ENCODE results near the gene ZNF791. TPM values are rescaled to one million over a fixed set of nuclear protein-coding genes. Genes with fewer than 3 reads are reported as not detected.

ZNF791 gene
- total and polyA plus RNA-seq, 2 of the 13 experiments (the other 11 are each of a cell fraction or from before 2014, with no cell fraction given): 12.8 to 17.4 TPM

DNA sequence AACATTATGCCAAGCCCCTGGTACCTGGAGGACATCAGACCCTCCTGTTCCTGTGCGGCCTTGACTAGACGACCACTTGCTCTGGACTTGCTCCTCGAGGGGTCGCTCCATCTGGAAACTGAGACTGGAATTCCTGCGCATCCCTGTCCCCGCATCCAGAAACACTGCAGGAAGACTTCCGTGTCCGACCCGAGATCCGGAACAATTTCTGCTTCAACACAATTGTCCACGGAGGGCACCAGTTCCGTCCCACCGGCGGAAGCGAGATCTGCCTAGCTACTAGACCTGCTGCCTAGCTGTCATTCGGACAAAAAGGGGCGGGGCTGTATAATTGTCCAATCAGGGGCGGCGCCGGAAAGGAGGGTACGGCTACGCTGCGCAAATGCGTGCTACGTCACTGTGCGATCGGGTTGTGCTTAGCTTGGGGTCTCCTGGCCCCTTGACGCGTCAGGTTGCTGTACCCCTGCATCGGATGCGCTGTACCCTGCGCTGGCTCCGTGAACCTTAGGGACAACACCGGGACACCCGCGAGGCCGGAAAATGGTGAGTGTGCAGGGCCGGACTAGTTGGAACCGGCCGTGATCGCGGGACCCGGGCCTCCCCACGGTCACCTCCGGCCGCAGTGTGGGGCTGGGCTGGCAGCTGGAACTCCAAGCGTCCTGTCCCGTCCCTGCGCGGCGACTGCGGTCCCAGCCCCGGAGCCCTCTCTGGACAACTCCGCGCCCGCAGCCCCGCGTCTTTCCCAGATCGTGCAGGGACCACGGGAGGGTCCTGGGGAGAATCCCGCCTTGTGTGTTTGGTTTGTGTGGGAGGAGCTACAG lies at the start of gene ZNF791, which contains the start of gene ZNF490 (continued):
- TF ChIP-seq, protein P1, sequence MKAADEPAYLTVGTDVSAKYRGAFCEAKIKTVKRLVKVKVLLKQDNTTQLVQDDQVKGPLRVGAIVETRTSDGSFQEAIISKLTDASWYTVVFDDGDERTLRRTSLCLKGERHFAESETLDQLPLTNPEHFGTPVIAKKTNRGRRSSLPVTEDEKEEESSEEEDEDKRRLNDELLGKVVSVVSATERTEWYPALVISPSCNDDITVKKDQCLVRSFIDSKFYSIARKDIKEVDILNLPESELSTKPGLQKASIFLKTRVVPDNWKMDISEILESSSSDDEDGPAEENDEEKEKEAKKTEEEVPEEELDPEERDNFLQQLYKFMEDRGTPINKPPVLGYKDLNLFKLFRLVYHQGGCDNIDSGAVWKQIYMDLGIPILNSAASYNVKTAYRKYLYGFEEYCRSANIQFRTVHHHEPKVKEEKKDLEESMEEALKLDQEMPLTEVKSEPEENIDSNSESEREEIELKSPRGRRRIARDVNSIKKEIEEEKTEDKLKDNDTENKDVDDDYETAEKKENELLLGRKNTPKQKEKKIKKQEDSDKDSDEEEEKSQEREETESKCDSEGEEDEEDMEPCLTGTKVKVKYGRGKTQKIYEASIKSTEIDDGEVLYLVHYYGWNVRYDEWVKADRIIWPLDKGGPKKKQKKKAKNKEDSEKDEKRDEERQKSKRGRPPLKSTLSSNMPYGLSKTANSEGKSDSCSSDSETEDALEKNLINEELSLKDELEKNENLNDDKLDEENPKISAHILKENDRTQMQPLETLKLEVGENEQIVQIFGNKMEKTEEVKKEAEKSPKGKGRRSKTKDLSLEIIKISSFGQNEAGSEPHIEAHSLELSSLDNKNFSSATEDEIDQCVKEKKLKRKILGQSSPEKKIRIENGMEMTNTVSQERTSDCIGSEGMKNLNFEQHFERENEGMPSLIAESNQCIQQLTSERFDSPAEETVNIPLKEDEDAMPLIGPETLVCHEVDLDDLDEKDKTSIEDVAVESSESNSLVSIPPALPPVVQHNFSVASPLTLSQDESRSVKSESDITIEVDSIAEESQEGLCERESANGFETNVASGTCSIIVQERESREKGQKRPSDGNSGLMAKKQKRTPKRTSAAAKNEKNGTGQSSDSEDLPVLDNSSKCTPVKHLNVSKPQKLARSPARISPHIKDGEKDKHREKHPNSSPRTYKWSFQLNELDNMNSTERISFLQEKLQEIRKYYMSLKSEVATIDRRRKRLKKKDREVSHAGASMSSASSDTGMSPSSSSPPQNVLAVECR (CRISPR knock-in tag; IDR thresholded peaks at IDR 0.05; ENCODE audit: borderline replicate concordance): peak; percentile 92
- TF ChIP-seq TBX3 (IDR thresholded peaks at IDR 0.05; ENCODE audit: borderline replicate concordance) (no peak), RXRA (CRISPR knock-in tag; IDR thresholded peaks at IDR 0.05) (peak; percentile 42), KMT2A (CRISPR knock-in tag; IDR thresholded peaks at IDR 0.05) (peak; percentile 97), STAT5B (CRISPR knock-in tag; IDR thresholded peaks at IDR 0.05) (no peak), NR2C2 (CRISPR knock-in tag; IDR thresholded peaks at IDR 0.05; ENCODE audit: borderline replicate concordance) (peak; percentile 87), ZNF776 (CRISPR knock-in tag; IDR thresholded peaks at IDR 0.05) (no peak; the same call in 1 of the 2 replicates), PBX2 (CRISPR knock-in tag; IDR thresholded peaks at IDR 0.05) (peak; percentile 69), SAP130 (CRISPR knock-in tag; IDR thresholded peaks at IDR 0.05; ENCODE audit: low read depth) (peak; percentile 99), IRF2 (CRISPR knock-in tag; IDR thresholded peaks at IDR 0.05) (peak; percentile 83; the same call in 1 of the 2 replicates), SOX13 (IDR thresholded peaks at IDR 0.05) (no peak), SOX13 (CRISPR knock-in tag; conservative IDR thresholded peaks at IDR 0.05 in 1 of 2, IDR thresholded peaks at IDR 0.05 in 1 of 2) (peak in 1 of 2 experiments; percentile 40; a peak in 1 of 4 replicates), HOXA5 (CRISPR knock-in tag; IDR thresholded peaks at IDR 0.05) (no peak; the same call in 1 of the 2 replicates), JUND (CRISPR knock-in tag; IDR thresholded peaks at IDR 0.05) (no peak), ZNF230 (CRISPR knock-in tag; IDR thresholded peaks at IDR 0.05) (peak; percentile 71), ZNF839 (CRISPR knock-in tag; IDR thresholded peaks at IDR 0.05; ENCODE audit: borderline replicate concordance) (no peak; the same call in 1 of the 2 replicates), HNRNPH1 (optimal IDR thresholded peaks at IDR 0.05; ENCODE audit: low read depth, low read length) (no peak), DDIT3 (CRISPR knock-in tag; IDR thresholded peaks at IDR 0.05) (no peak), ZZZ3 (CRISPR knock-in tag; IDR thresholded peaks at IDR 0.05; ENCODE audit: borderline replicate concordance) (peak; percentile 19; the same call in 1 of the 2 replicates), ZMYM3 (CRISPR knock-in tag; IDR thresholded peaks at IDR 0.05) (0 out of 2 replicates have a peak, but pooled peaks have one; percentile 23)
- TF ChIP-seq, protein P2, sequence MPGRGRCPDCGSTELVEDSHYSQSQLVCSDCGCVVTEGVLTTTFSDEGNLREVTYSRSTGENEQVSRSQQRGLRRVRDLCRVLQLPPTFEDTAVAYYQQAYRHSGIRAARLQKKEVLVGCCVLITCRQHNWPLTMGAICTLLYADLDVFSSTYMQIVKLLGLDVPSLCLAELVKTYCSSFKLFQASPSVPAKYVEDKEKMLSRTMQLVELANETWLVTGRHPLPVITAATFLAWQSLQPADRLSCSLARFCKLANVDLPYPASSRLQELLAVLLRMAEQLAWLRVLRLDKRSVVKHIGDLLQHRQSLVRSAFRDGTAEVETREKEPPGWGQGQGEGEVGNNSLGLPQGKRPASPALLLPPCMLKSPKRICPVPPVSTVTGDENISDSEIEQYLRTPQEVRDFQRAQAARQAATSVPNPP (CRISPR knock-in tag; IDR thresholded peaks at IDR 0.05): no peak
- TF ChIP-seq, protein P3, sequence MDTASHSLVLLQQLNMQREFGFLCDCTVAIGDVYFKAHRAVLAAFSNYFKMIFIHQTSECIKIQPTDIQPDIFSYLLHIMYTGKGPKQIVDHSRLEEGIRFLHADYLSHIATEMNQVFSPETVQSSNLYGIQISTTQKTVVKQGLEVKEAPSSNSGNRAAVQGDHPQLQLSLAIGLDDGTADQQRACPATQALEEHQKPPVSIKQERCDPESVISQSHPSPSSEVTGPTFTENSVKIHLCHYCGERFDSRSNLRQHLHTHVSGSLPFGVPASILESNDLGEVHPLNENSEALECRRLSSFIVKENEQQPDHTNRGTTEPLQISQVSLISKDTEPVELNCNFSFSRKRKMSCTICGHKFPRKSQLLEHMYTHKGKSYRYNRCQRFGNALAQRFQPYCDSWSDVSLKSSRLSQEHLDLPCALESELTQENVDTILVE (CRISPR knock-in tag; IDR thresholded peaks at IDR 0.05): peak; percentile 77; the same call in 1 of the 2 replicates
